Epithelial cell of proximal tubule (primary cell): ENCODE results near the gene BSPH1. TPM values are rescaled to one million over a fixed set of nuclear protein-coding genes. Genes with fewer than 3 reads are reported as not detected.

Experiments
- total RNA-seq: library from RNA; depleted of rRNA; stranded (reverse); fragments of >200 nt; gene quantifications from 2 replicates; pipeline ENCODE4 v1.2.3, GENCODE V29; 2015

Gene BSPH1
- total RNA-seq, 1 donor from 2014 or later: not detected

Other genes with a start within 250 kb of the BSPH1 start
- gene NOP53, start 246.6 kb downstream of the BSPH1 start, total RNA-seq: 192 and 247 TPM in 2 replicates
- 165 and 265 TPM in 2 replicates for gene SELENOW, start 213.5 kb downstream of the BSPH1 start, total RNA-seq
- not detected in 2 replicates for gene TPRX1, start 187.6 kb downstream of the BSPH1 start, total RNA-seq
- gene CRX, start 170.2 kb downstream of the BSPH1 start, total RNA-seq: not detected in 2 replicates
- not detected in 2 replicates for gene TPRX2, start 132.9 kb downstream of the BSPH1 start, total RNA-seq
- gene SULT2A1, start 105.9 kb downstream of the BSPH1 start, total RNA-seq: not detected in 2 replicates
- not detected in 2 replicates for gene ELSPBP1, start 2.5 kb upstream of the BSPH1 start, total RNA-seq
- not detected in 2 replicates for gene CABP5, start 51.9 kb upstream of the BSPH1 start, total RNA-seq
- gene PLA2G4C, start 118.6 kb upstream of the BSPH1 start, total RNA-seq: 4.7 and 8.5 TPM in 2 replicates
- gene LIG1, start 178.2 kb upstream of the BSPH1 start, total RNA-seq: 77.4 and 81.9 TPM in 2 replicates
- gene ZSWIM9, start 178.5 kb upstream of the BSPH1 start, total RNA-seq: 1.6 and 2.8 TPM in 2 replicates